HL-60/S4 treated with retinoic acid at 250 ng/mL for 4 days and 3 days (cell line): ENCODE results near the gene SH3BGRL2.
"Not testable (repeated sequence)": the region's sequence is repeated elsewhere in the genome, so short reads cannot be mapped to it uniquely, and the experiment has no call there.

Experiments used
- in situ Hi-C: fragments of 300-500 bp; cut with MboI; formaldehyde crosslinking; loops from 2 replicates; pipeline ENCODE4 v1.7.0; 2022; ENCODE audit warnings: low sequenced_read_pairs

Gene SH3BGRL2

DNA sequence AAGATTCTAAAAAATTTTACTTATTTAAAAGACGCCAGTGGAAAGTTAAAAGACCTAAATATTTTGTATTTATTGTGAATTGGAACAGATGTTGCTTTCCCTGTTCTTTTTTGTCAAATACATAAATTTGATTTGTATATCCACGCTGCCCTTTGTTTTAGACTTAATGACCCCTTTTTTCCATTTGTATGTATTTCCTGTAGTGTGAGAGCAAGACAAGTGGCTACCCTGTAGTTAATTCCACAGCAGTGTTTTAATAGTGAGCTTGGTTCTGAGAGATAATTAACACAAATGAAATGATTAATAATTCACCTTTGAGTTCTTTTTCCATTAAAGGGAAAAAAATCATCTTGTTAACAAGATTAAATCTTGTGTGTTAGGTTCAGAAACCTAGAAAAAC is 16.6 kb downstream of the SH3BGRL2 start:
- in situ Hi-C loops, result no loop called here

DNA sequence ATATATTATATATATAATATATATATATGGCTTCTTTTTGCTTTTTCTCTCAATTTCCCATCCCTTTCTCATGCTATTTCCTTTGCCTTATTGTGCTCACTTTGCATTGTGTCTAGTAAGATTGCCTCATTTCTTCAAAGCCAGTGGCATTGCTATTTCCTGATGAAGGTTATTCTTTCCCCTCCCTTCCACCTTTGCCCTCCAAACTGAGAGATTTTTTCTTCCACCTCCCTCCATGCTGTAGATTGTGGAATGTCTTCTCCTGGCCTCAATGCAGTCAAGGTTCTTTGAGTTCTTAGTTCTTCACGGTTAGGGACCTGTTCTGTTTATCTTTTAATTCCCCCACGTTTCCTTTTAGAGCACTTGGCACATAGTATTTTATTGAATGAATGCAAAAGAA is 17.2 kb downstream of the SH3BGRL2 start:
- in situ Hi-C loops, result no loop called here

DNA sequence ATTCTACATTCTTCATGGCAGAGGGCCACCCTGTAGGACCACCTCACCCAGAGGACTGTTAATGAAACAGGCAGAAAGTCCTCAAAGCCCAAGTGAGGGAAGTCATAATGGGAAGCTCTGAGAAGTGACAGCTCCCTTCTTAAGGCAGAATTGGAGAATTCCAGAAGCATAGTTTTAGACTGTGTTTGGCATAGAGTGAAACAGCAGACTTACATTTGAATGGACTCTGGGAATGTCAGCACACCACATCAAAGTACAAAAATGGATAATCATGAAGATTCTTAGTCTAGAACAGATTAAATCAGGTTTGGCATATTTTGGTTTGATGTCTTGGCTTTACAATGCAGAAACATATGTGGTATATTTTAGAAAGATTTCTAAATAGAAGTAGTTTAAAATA is 17.9 kb downstream of the SH3BGRL2 start:
- in situ Hi-C loops, result no loop called here

DNA sequence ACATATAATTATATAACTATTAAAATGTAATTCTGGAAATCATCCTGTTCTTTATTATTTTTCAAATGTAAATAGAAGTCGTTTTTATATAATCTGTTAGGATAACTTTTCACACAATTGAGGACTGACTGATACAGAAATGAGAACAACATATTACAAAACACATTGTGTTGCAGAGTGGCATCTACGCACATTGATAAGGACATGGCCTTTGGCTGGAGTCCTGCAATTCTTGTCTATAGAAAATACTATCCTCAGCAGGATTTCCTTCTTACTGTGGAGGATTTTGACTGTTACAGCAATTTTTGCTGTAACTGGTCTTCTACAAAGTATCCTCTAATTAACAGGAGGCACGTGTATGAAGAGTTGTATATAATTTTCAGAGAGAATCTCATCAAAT is 19.8 kb downstream of the SH3BGRL2 start:
- in situ Hi-C loops, result no loop called here

DNA sequence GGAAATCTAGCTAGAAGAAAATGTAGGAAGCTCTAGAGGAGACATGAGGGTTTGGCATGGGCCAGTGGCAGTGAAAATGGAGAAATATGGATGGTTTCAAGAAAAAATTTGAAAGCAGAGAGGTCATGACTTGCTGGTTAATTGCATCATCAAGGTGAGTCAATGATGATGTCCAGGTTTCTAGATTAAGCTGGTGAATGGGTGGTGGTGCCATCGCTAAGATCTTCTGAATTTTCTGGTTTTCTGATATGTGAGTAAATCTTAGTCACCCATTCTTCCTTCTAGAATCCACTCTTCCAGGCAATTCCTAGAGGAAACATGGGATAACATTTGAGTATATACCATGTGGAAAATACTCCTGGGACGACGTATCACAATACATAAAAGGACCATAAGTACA is 25.0 kb downstream of the SH3BGRL2 start:
- in situ Hi-C loops, result no loop called here

DNA sequence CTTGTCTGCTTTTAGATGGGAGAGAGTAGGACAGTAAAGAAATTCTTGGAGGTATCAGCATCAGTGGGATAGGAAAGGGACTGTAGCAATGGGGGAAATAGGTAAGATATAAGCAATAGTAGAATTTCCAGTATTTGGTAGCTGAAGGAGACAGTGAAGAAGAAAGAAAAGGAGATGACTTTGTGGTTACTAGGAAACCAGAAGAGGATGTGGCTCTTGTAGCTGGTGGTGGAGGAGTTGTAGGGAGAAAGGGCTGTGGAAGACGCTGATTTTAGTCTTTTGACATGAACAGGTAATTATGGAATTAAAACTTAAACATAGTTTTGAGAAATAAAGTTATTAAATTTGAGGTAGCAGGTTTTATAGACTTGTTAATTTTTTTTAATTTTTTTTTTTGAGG is 26.1 kb downstream of the SH3BGRL2 start:
- in situ Hi-C loops, result no loop called here

DNA sequence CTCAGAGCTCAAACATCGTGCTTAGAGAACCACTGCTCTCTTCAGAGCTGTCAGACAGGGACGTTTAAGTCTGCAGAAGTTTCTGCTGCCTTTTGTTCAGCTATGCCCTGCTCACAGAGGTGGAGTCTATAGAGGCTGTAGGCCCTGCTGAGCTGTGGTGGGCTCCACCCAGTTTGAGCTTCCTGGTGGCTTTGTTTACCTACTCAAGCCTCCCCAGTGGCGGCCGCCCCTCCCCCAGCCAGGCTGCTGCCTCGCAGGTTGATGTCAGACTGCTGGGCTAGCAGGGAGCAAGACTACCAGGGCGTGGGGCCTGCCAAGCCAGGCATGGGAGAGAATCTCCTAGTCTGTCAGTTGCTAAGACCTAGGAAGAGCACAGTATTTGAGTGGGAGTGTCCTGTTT is 32.5 kb downstream of the SH3BGRL2 start:
- in situ Hi-C loops, result not testable (repeated sequence)

DNA sequence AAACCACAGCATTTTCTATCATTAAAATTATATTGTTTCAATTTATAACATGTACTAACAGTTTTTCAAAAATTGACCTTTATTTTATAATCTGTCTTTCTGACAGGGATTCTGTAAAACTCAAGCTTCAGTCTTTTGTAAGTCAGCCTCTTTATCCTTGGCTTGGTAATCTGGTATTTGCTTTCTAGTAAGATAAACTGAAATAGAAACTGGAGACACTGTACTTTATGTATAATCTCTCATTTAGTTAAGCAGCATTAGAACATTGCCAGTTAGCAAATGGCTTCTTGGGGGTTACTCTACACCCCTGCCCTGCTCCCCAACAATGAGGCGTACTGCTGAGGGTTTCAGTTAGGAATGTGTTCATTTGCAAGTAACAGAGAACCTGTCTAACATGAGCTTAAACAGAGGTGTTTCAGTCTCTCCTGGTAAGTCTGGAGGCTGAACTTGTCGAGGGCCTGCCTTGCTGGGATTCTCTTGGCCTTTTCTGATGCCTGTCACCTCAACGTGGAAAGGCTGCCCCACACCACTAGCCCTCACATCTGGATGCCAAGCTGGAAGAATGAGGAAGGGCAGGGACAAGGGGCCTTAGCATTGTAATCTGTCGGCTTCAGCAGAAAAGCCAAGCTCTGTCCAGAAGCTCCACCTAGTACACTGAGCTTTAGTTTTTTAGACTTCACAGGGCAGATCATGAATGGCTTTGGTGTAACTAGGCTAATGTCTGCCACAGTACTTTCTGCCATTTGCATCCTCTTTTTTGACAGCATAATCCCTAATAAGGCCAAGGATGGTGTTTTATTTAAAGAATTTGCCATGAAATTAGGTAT is 34.8 kb downstream of the SH3BGRL2 start:
- in situ Hi-C loops, result no loop called here

DNA sequence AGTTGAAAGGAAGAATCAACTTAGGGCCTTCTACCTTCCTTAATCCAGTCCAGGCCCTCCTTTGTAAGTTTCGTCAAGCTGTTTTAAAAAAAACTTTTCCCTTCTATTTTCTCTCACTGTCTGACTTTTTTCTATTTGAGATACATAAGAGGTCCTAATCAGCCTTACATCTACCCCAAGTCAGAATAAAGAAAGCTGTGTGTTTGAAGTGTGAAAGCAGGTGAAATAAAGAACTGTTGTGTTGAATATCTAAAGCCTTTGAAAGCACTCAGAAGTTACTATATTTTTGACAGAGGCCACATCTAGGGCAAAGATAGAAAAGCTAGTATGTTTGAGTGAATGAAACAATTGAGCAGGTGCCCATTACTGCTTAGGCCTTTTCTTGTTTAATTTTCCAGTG is 35.5 kb downstream of the SH3BGRL2 start:
- in situ Hi-C loops, result no loop called here

DNA sequence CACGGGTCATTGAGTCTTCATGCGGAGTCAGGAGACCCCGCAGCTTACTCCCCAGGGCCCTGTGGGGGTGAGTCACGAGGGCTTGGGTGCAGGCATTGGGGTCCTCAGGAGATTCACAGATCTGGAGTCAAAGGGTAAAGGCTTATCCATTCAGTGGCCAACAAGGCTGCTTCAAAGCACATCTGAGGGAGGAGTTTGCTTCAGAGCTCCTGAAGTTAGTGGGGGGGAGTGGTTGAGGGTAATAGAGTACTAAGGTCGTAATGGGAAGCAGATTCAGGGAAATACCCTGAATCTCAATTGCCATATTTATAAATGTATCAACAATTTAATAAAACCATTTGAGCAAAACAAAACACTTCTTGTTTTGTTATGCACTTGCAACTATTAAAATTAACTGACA is 37.3 kb downstream of the SH3BGRL2 start:
- in situ Hi-C loops, result no loop called here

DNA sequence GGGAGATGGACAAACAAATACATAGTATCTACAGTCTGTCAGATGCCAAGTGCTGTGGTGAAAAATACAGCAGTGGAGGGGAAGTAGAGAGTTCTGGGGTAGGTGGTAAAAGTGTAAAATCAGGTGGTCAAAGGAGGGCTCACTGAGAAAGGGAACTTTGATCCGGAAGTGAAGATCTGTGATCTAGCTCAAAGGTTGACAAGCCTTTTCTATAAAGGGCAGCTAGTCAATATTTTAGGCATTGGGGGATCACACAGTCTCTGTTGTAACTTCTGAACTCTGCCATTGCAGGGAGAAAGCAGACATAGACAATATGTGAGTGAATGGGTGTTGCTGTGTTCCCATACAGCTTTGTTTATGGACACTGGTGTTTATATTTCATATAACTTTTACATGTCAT is 38.6 kb downstream of the SH3BGRL2 start:
- in situ Hi-C loops, result no loop called here

DNA sequence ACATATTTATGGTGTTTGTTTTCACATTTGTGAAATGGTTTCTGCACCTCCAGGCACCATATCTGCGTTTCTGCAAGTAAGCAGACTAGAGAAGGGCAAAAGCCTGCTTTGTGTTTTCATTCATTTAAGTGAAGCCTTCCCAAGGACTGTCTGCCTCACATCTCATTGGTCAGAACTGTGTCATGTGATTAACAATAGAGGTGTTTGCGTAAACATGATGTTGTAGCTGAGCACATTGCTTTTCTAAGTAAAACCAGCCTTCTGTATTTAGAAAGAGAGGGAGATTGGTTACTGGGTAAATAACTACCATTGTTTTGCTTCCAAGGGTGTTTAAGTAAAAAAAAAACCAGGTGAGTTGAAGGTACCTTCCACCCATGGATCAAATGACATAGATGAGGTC is 39.7 kb downstream of the SH3BGRL2 start:
- in situ Hi-C loops, result no loop called here

DNA sequence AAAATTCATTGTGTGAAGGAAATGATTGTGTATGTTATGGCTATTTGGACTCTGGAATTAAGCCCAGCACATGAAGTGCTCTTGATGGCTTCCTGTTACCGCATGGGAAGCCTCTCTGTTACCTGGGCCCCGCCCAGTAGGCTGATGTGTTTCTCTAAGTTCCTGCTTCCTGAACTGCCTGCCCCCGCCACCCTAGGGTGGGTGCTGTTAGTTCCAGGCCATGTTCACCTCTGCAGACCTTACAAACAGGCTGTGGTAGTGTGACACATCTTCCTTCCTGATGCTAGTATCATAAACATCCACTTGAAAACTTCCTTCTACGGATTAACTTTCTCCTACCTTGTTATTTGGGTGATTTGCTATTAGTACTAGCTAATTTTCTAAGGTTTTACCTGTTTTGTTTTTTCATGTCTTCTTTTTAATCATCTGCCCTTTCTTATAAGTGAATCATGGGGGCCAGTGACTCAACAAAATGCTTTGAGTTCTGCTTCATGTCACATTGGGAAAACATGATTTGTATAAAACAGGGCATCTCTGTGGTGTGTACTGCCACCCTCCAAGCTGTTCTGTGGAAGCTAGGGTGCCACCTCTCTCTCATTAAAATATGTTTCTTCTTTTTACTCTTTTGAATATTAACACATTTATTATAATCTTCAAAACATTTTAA is 40.6 kb downstream of the SH3BGRL2 start:
- in situ Hi-C loops, result no loop called here

DNA sequence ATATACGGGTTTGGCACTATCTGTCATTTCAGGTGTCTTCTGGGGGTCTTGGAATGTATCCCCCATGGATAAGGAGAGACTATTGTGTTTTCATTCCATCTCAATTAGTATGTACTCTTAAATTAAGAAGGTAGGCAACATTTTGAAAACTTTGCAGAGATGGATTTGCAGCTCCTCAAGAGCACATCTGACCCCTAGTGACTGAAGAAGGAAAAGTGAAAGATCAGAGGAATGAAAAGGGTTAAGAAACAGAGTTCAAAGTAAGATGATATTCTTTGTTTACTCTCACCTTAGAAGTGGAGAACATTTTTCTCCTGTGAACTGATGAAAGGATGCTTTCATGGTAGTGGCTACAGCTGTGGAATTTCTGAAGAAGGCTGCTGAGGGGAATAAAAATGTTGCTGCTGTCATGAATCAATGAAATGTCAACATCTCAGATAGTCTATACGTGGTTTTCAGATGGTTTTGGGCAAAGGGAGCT is 41.5 kb downstream of the SH3BGRL2 start:
- in situ Hi-C loops, result no loop called here

DNA sequence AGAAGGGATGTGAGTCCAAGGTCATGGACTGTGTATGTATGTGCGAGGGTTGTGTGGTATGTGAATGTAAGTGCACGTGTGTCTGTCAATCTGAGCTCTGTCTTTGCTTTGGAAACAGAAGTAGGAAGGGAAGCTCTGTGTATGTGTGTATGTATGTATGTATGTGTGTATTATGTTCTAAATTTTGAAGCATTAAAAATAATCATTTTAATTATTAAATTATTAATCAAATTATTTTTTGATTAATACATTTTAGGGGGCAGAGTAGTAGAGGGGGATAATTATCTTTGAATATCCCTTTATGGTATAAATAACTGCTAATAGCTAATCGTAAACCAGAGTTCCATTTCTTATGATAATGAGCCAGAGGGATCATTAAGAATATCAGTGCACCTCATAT is 42.8 kb downstream of the SH3BGRL2 start:
- in situ Hi-C loops, result no loop called here

DNA sequence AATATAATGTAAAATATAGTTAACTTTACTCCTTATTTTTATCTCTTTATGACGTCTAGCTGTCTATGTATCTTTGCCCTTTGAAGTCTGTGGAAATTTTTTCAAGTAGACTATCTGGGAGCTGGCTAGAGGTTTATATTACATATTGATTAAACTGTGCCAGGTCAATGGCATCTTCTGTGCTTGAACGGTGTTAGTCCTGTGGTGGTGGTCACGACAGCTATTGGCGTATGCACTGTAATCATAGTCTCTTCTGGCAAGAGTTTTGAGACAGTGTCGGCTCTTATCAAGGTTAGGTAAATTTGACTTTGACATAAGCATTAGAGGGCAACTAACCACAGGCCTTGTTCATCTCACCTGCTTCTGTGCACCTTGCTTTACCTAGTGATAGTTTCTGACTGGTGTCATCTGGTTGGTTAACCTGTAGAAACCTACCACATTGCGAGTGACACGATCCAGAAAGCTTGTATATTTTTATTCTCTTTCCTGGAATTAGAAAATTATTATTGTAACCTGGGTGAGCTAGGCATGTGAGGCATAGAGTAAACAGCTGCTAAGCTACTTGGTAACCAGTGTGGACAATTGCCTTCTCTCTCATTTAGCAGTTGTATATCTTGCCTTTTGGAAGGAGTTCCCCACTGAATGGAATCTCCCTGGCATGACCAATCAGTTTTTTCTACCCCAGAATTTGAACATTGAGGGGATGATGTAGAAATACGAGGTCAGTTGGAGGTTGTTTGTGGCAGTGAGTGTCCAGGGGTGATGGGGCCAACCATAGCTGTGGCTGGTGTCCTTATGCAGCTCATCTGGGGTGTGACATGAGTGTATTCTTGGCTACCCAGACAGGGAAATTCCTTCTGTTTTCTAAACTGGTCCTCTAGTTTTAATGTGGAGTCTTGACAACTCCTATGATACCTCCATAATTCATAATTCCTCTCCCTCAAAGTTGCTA is 45.9 kb downstream of the SH3BGRL2 start:
- in situ Hi-C loops, result no loop called here

DNA sequence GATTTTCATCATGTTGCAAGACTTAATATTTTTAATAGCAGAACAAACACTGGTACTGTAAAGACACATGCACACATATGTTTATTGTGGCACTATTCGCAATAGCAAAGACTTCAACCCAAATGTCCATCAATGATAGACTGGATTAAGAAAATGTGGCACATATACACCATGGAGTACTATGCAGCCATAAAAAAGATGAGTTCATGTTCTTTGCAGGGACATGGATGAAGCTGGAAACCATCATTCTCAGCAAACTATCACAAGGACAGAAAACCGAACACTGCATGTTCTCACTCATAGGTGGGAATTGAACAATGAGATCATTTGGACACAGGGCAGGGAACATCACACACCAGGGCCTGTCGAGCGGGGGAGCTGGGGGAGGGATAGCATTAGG is 51.6 kb downstream of the SH3BGRL2 start:
- in situ Hi-C loops, result not testable (repeated sequence)

DNA sequence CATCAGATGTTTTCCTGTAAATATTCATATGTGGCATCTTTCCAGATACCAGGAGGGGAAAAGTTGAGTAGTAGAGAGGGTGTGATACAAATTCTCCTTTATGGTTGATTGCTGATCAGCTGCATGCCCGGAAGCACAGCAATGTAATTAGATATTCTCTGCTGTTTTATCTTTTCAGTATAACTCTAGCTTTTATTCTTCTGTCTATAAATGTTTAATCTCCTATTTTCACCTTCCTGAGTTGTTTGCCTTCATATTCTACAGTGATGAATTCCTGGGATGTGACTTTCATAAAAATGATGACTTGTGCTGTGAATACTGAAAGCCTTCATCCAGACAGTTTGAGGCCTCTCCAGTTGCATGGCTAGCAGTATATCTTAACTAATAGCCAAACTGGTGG is 53.7 kb downstream of the SH3BGRL2 start:
- in situ Hi-C loops, result no loop called here

DNA sequence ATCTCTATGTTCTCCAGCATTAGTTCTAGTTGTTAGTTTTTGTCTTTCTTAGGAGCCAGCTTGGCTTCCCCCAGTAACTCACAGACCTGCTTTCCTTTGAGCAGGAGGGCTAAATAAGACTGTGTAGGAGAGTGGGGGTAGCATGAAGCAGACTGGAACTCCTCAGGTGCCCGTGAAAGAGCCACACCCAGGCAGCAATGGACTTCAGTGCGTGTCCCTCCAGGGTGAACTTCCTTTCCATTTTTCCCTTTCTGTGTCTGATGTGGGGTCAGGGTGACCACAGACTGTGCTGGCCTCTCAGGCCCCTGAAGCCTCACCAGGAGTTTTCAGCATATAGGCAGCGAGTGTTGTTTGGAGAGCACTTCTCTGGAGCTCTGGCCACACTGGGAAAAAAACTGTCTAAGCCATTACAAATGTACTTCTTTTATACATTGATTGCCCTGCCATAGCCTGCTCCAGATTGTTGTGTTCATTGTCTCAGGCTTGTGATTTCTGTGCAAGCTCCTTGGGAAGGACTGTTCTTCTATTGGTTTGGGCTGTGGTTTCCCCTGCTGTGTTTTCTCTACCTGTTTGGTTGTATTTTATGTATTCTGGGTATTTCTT is 55.7 kb downstream of the SH3BGRL2 start:
- in situ Hi-C loops, result no loop called here

DNA sequence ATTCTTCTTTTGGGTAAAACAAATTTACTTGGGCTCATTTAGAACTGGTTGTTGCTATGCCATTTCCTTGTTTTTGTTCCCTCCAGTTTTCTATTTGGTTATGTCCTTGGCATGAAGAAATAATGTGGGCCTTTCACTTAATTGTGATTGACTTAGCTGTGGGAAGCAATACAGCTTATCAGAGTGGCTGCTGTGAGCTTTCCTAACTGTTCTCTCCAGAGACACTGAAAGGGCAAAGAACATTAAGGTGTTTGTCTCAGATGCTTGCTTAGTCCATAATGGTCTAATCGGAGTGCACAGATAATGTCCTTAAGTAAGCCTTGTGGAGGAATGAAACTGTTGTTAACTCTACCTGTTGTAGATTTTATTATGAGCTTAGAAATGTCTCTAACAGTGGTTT is 56.6 kb downstream of the SH3BGRL2 start:
- in situ Hi-C loops, result no loop called here

DNA sequence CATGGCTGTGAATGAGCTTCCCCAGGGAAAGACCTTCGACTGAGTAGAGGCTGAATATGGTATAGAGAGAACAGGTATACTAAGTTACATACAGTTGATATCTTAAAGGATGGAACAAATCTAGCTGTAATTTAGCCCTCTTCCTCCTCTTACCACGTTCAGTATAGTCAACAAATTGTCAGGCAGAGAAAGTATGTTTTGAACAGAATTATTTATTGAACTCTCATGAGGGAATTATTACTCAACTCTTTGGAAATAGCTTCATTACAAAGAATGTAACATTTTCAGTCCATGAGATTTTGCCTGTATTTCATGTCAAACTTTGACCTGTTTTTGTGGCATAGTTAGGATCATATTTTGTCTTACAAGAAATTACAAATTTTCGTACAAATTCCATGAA is 63.0 kb downstream of the SH3BGRL2 start:
- in situ Hi-C loops, result no loop called here
